Astrocyte of the hippocampus (primary cell): ENCODE measurements around the gene ERICH6B.

ENCODE experiments used
- DNase-seq: peaks from one replicate; pipeline ENCODE4 v3.0.0; 2011; ENCODE audit warnings: low read depth, low spot score

ERICH6B gene

DNA sequence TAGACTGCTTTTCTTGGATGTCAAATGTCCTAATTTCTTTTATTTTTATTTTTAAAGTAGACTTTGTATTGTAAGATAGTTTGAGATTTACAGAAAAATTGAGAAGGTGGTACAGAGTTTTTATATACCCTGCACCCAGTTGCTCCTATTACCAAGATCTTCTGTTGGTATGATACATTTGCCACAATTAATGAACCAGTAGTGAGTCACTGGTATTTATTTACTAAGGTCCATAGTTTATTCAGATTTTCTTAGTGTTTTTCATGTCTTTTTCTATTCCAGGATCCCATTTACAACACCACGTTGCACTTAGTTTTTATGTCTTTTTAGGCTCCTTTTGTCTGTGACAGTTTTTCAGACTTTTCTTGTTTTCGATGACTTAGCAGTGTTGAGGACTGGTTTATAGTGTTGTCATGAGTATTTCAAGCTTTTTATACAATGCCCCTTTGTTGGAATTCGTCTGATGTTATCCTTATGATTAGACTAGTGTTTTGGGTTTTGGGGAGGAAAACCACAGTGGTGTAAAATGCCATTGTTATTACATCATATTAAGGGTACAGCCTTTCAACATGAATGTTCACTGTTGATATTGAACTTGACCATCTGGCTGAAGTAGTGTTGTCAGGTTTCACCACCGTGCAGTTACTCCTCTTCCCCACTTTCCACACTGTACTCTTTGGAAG is 114.9 kb downstream of the ERICH6B start:
- DNase-seq = peak; percentile 91

- no peak for DNase-seq
Observed at GRCh38 chr13:45496942-45497341, 118.6 kb downstream of the ERICH6B start.

DNA sequence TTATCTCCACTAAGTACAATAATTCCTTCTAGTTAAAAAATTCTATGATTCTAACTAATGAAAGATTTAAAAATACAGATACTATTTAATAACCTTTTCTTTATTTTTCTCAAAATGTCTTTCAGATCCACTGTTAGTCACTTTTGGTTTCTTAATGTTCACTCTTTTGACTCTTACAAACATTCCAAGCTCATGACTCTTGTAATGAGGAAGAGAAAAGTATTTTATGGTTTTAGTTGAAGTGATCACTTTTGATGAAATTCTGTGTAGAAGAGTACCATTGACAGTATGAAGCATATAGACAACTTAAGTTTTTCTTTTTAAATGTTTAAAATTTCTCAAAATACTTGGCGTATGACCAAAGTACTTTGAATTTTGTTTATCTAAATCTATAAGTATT is 123.0 kb downstream of the ERICH6B start:
- peak; percentile 50 for DNase-seq
